ENCODE results near the gene NTRK2. TPM values are rescaled to one million over a fixed set of nuclear protein-coding genes. Genes with fewer than 3 reads are reported as not detected.

NTRK2 gene
- total and polyA plus RNA-seq, 4 donors, result 0.26 to 1.4 (median 0.56) TPM

DNA sequence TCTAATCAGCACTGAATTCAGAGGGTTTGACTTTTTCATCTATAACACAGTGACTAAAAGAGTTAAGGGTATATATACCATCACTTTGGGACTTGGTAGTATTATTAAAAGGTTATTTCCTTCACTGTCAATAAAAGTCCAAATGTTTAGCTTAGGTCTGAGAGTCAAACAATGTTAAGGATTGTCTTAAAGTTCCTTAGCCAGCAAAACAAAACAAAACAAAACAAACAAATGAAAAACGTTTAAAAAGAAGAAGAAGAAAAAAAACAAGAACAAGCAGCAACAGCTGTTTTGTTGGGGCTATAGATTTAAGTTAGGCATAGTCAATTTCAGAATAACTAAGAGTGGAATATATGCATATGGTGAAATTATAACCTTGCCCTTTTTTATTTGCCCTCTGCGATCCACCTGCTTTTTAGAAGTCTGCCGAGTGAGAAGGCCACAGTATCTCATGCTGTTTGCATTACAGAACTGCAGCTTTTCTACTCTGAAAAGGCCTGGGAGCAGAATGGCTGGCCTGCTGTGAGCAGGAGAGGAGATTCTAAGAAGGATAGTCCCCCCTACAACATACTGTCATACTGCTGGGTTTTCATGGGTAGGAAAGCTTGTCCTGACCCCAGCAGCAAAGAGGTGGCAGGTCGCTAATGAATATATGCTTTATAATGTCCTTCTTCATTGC is 141.7 kb downstream of the NTRK2 start:
- DNase-seq (ENCODE audit: low spot score), result no peak
- no peaks in the 10 kb centered on the region for H3K36me3 ChIP-seq (ENCODE audit: control insufficient read depth in 4 of 4, insufficient read depth in 3 of 4, low read depth in 1 of 4, low read length in 3 of 4)
- 59% methylated on average over 4 of the region's 4 CpGs for WGBS

DNA sequence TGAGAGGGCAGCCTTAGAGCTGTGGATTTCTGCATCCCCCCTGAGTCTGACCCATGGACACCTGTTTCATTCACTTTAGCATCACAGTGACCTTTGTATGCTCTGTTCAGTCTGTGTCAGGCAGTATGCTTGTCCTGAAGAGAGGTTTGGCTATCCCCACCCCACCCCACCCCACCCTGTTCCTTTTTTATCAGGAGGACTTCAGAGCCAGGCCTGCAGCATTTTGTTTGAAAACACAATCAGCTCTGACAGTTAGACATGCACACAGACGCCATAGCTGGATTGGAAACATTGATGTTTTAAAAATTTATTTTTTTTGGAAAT is 142.2 kb downstream of the NTRK2 start:
- Histone ChIP-seq H3K27ac (ENCODE audit: low read depth in 1 of 2, low read length in 2 of 2) (no peak overlapping the region), H3K9ac (ENCODE audit: low read depth in 1 of 2, low read length in 2 of 2) (no peak overlapping the region), H3K9me3 (ENCODE audit: control insufficient read depth in 4 of 4, low read length in 3 of 4) (no peaks in the 10 kb centered on the region), H3K27me3 (ENCODE audit: control insufficient read depth in 4 of 4, insufficient read depth in 4 of 4, low read length in 3 of 4) (peaks cover 0 to 4% (median 0%) of the 10 kb centered on the region in 4 donors), H3K4me1 (ENCODE audit: control insufficient read depth in 4 of 4, insufficient read depth in 4 of 4, low read length in 3 of 4) (no peaks in the 10 kb centered on the region), H3K36me3 (ENCODE audit: control insufficient read depth in 4 of 4, insufficient read depth in 3 of 4, low read depth in 1 of 4, low read length in 3 of 4) (no peaks in the 10 kb centered on the region), H3K4me3 (ENCODE audit: low read depth in 1 of 3, low read length in 3 of 3) (no peak overlapping the region)
- no peak for DNase-seq (ENCODE audit: low spot score)
- TF ChIP-seq TAF1 (conservative IDR thresholded peaks at IDR 0.05) (no peak), RXRA (IDR thresholded peaks at IDR 0.05) (no peak), ZBTB33 (IDR thresholded peaks at IDR 0.05) (no peak), GABPA (IDR thresholded peaks at IDR 0.05 in 1 of 2, conservative IDR thresholded peaks at IDR 0.05 in 1 of 2) (no peak), JUND (IDR thresholded peaks at IDR 0.05) (no peak), YY1 (IDR thresholded peaks at IDR 0.05) (no peak), HNF4A (conservative IDR thresholded peaks at IDR 0.05) (no peak), FOXA2 (IDR thresholded peaks at IDR 0.05) (no peak), FOXA1 (IDR thresholded peaks at IDR 0.05) (no peak), REST (IDR thresholded peaks at IDR 0.05) (no peak), HNF4G (IDR thresholded peaks at IDR 0.05) (no peak), NR2F2 (IDR thresholded peaks at IDR 0.05) (no peak)
- TF ChIP-seq, protein P1, sequence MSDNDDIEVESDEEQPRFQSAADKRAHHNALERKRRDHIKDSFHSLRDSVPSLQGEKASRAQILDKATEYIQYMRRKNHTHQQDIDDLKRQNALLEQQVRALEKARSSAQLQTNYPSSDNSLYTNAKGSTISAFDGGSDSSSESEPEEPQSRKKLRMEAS (IDR thresholded peaks at IDR 0.05), result no peak
- 64% methylated on average over 1 of the region's 1 CpG for WGBS

More for the DNA sequence above, 141.7 kb downstream of the NTRK2 start:
- H3K9me3 ChIP-seq (ENCODE audit: control insufficient read depth in 4 of 4, low read length in 3 of 4), result no peaks in the 10 kb centered on the region
- no peaks in the 10 kb centered on the region for H3K4me1 ChIP-seq (ENCODE audit: control insufficient read depth in 4 of 4, insufficient read depth in 4 of 4, low read length in 3 of 4)
- H3K9ac ChIP-seq (ENCODE audit: low read depth in 1 of 2, low read length in 2 of 2), result no peak overlapping the region
- H3K4me3 ChIP-seq (ENCODE audit: low read depth in 1 of 3, low read length in 3 of 3), result no peak overlapping the region
- H3K27ac ChIP-seq (ENCODE audit: low read depth in 1 of 2, low read length in 2 of 2), result no peak overlapping the region
- no peak for TF ChIP-seq FOXA2 (IDR thresholded peaks at IDR 0.05)
- no peak for TF ChIP-seq HNF4A (conservative IDR thresholded peaks at IDR 0.05)
- no peak for TF ChIP-seq GABPA (IDR thresholded peaks at IDR 0.05 in 1 of 2, conservative IDR thresholded peaks at IDR 0.05 in 1 of 2)
- no peak for TF ChIP-seq EGR1 (IDR thresholded peaks at IDR 0.05; ENCODE audit: low read depth in 2 of 2)
- TF ChIP-seq YY1 (IDR thresholded peaks at IDR 0.05), result no peak
- TF ChIP-seq JUND (IDR thresholded peaks at IDR 0.05), result no peak
- TF ChIP-seq RXRA (IDR thresholded peaks at IDR 0.05), result no peak
- no peak for TF ChIP-seq HNF4G (IDR thresholded peaks at IDR 0.05)
- no peak for TF ChIP-seq RAD21 (IDR thresholded peaks at IDR 0.05)
- TF ChIP-seq TAF1 (conservative IDR thresholded peaks at IDR 0.05), result no peak
- TF ChIP-seq ATF3 (IDR thresholded peaks at IDR 0.05), result no peak
- no peak for TF ChIP-seq NR2F2 (IDR thresholded peaks at IDR 0.05)
- TF ChIP-seq, protein P2, sequence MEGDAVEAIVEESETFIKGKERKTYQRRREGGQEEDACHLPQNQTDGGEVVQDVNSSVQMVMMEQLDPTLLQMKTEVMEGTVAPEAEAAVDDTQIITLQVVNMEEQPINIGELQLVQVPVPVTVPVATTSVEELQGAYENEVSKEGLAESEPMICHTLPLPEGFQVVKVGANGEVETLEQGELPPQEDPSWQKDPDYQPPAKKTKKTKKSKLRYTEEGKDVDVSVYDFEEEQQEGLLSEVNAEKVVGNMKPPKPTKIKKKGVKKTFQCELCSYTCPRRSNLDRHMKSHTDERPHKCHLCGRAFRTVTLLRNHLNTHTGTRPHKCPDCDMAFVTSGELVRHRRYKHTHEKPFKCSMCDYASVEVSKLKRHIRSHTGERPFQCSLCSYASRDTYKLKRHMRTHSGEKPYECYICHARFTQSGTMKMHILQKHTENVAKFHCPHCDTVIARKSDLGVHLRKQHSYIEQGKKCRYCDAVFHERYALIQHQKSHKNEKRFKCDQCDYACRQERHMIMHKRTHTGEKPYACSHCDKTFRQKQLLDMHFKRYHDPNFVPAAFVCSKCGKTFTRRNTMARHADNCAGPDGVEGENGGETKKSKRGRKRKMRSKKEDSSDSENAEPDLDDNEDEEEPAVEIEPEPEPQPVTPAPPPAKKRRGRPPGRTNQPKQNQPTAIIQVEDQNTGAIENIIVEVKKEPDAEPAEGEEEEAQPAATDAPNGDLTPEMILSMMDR (IDR thresholded peaks at IDR 0.05; ENCODE audit: low read depth, low read length, missing input control), result no peak
- no peak for TF ChIP-seq FOXA1 (IDR thresholded peaks at IDR 0.05)
- H3K27me3 ChIP-seq (ENCODE audit: control insufficient read depth in 4 of 4, insufficient read depth in 4 of 4, low read length in 3 of 4), result peaks cover 0 to 4% (median 0%) of the 10 kb centered on the region in 4 donors
